GM12864 (cell line): ENCODE measurements around the gene CBFB.

Source experiments
- DNase-seq: peaks from one replicate; pipeline ENCODE4 v3.0.0-alpha.2; 2011; ENCODE audit warnings: low read depth
- H3K4me3 ChIP-seq: 2 replicates; pipeline ENCODE4 v1.5.1; 2011; ENCODE audit warnings: mild to moderate bottlenecking, low read depth, low read length, control low read depth
- TF ChIP-seq, protein P1 (sequence below): IDR thresholded peaks from 2 replicates; pipeline ENCODE4 v1.5.1; 2011; ENCODE audit warnings: low read depth, mild to moderate bottlenecking, moderate library complexity, low read length, control low read depth, inconsistent platforms; ENCODE audit errors: missing control alignments

The CBFB gene

DNA sequence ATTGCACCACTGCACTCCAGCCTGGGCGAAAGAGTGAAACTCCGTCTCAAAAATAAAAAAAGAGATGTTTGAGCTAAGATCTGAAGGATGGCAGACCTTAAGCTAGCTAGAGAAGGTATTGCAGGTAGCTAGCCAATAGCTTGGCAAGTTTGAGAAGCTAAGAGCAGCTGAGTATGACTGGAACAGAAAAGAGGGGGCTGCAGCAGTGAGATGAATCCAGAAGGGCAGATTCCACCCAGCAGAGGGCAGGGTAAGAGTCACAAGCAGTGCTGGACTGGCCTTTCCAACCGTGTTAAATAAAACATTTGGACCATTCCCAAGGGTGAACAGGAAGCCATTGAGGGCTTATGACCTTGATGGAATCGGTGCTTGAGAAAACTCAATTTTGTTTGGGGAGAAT is 75.1 kb downstream of the CBFB start:
- TF ChIP-seq, protein P1, sequence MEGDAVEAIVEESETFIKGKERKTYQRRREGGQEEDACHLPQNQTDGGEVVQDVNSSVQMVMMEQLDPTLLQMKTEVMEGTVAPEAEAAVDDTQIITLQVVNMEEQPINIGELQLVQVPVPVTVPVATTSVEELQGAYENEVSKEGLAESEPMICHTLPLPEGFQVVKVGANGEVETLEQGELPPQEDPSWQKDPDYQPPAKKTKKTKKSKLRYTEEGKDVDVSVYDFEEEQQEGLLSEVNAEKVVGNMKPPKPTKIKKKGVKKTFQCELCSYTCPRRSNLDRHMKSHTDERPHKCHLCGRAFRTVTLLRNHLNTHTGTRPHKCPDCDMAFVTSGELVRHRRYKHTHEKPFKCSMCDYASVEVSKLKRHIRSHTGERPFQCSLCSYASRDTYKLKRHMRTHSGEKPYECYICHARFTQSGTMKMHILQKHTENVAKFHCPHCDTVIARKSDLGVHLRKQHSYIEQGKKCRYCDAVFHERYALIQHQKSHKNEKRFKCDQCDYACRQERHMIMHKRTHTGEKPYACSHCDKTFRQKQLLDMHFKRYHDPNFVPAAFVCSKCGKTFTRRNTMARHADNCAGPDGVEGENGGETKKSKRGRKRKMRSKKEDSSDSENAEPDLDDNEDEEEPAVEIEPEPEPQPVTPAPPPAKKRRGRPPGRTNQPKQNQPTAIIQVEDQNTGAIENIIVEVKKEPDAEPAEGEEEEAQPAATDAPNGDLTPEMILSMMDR = peak; percentile 46
- no peak overlapping the region for H3K4me3 ChIP-seq
- DNase-seq = no peak

GRCh38 chr16:67104845-67105244 is 75.9 kb downstream of the CBFB start:
- DNase-seq = peak; percentile 49
- no peak overlapping the region for H3K4me3 ChIP-seq
- TF ChIP-seq, protein P1 = no peak

DNA sequence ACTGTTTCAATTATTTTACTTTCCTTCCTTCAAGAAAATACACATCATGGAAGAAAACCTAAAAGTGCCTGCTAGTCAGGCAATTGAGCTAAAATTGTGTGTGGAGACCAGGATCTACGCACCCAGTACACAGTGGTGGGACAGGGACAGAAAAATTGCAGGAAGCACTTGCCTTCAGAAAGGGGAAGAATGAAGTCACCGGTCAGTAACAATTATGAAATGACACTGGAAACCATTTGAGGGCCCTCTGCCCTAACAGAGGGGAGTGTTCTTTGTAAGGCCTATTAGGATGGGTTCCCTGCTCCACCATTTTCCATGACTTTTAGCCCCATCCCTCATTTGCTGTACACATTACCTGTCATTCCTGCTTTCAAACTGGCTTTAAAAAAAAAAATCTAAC is 76.3 kb downstream of the CBFB start:
- no peak for DNase-seq
- H3K4me3 ChIP-seq = no peak overlapping the region
- TF ChIP-seq, protein P1 = no peak

DNA sequence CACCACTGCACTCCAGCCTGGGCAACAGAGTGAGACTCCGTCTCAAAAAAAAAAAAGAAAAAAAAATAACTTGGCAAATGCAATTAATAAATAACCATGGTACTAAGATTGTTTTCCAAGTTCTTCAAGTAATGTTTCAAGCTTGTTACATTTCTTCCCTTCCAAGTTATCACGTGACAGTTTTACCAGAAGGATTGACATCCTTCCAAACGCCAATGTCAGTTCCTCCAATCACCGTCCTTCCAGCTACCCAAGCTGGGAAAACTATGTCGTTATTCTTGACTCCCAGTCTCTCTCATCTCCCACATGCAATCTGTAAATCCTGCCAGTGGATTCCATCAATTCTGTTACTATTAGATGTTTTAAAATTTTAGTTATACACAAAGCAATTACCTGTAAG is 76.9 kb downstream of the CBFB start:
- H3K4me3 ChIP-seq = no peak overlapping the region
- DNase-seq = no peak
- TF ChIP-seq, protein P1 = no peak

- TF ChIP-seq, protein P1 = no peak
- no peak for DNase-seq
- no peak overlapping the region for H3K4me3 ChIP-seq
Measured at GRCh38 chr16:67108489-67108888, 79.5 kb downstream of the CBFB start.

GRCh38 chr16:67108931-67109406 is 80.0 kb downstream of the CBFB start:
- TF ChIP-seq, protein P1 = no peak
- H3K4me3 ChIP-seq = peak overlapping the region; percentile 99
- no peak for DNase-seq

DNA sequence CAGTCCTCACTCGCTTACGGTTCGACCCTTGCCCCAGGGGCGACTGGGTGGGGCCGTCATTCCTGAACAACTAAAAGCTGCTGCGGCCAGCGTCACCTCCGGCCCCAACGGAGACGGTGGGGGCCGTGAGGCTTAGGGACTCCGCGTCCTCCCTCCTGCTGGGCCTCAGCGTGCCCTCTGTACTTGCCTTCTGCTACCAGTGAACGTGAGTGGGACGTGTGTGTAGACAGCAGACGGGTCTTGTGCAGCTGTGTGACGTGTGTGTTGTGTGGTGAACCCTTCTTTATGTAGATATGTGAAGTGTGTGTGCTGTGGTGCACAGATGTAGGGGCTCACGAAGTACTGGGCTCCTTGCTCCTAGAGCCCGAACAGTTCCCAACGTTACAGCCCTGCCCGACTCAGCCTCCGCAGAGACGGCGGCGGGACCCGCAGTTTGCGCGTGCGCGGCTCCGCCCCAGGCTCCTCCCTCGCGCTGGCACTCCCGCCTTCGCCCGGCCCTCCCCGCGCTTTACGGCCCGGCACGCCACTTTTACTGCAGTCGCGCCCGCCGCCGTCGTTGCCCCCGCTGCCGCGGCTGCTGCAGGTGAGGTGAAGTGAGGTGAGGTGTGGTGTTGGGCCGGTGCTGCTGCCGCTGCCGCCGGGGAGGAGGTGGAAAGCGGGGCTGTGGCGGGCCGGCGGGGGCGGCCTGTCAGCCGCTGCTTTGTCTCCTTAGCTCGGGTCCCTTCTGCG is 80.6 kb downstream of the CBFB start, which contains the start of gene PHAF1:
PHAF1 (plus strand) TSS at position 535 of the 729 bp plus-strand sequence. CDS start 235 bp downstream, outside the sequence.
- DNase-seq = peak; percentile 62
- TF ChIP-seq, protein P1 = no peak

More for the DNA sequence above, 80.6 kb downstream of the CBFB start, which contains the start of gene PHAF1:
- H3K4me3 ChIP-seq = peak within 1 kb of the TSS; percentile 99
